Mesenchymal stem cell (in vitro differentiated cells and primary cell): Measurements from ENCODE around the gene CNGB1.

Experiments used
- DNase-seq: peaks from one replicate; pipeline ENCODE4 v3.0.0-alpha.2; 2013
- H2AFZ ChIP-seq: one replicate; pipeline ENCODE4 v1.6.1; 2013; ENCODE audit warnings: low read depth, mild to moderate bottlenecking, control low read depth, inconsistent platforms, low read length, moderate library complexity
- H2AK5ac ChIP-seq: 2 replicates; pipeline ENCODE4 v1.6.1; 2013; ENCODE audit warnings: low read length, moderate library complexity, mild to moderate bottlenecking, inconsistent platforms; ENCODE audit not compliant: severe bottlenecking
- H2BK120ac ChIP-seq: one replicate; pipeline ENCODE4 v1.6.1; 2013; ENCODE audit warnings: low read depth, mild to moderate bottlenecking, inconsistent platforms, low read length, moderate library complexity
- H2BK12ac ChIP-seq, 2 experiments: one replicate each; pipeline ENCODE4 v1.6.1; 2013; ENCODE audit warnings: inconsistent platforms in 2 of 2, low read length in 2 of 2, mild to moderate bottlenecking in 2 of 2, moderate library complexity in 2 of 2, control low read depth in 1 of 2
- H2BK15ac ChIP-seq: one replicate; pipeline ENCODE4 v1.6.1; 2013; ENCODE audit warnings: mild to moderate bottlenecking, low read depth, inconsistent platforms; ENCODE audit not compliant: poor library complexity, severe bottlenecking
- H2BK5ac ChIP-seq: 2 replicates; pipeline ENCODE4 v1.6.1; 2013; ENCODE audit warnings: low read depth, mild to moderate bottlenecking, low read length, control low read depth, inconsistent platforms; ENCODE audit not compliant: poor library complexity, severe bottlenecking
- H3K14ac ChIP-seq, 2 experiments: one replicate each; pipeline ENCODE4 v1.6.1; 2013; ENCODE audit warnings: inconsistent platforms in 2 of 2, low read length in 2 of 2, control low read depth in 1 of 2, mild to moderate bottlenecking in 1 of 2, moderate library complexity in 1 of 2
- H3K18ac ChIP-seq, 2 experiments: one replicate each; pipeline ENCODE4 v1.6.1; 2013; ENCODE audit warnings: inconsistent platforms in 2 of 2, low read length in 2 of 2, control low read depth in 1 of 2, low read depth in 1 of 2, mild to moderate bottlenecking in 1 of 2
- H3K23ac ChIP-seq, 2 experiments: one replicate each; pipeline ENCODE4 v1.6.1; 2013; ENCODE audit warnings: inconsistent platforms in 2 of 2, low read length in 2 of 2, mild to moderate bottlenecking in 2 of 2, moderate library complexity in 2 of 2, control low read depth in 1 of 2
- H3K27ac ChIP-seq: 2 replicates; pipeline ENCODE4 v1.5.1; 2013; ENCODE audit warnings: mild to moderate bottlenecking, moderate library complexity, low read length, control low read depth, inconsistent platforms; ENCODE audit not compliant: poor library complexity, severe bottlenecking
- H3K27me3 ChIP-seq, 2 experiments: 2 replicates each; pipeline versions ENCODE4 v1.6.1 to v1.7.0; 2013; ENCODE audit warnings: low read length in 2 of 2, mild to moderate bottlenecking in 2 of 2, moderate library complexity in 2 of 2, control low read depth in 1 of 2, inconsistent platforms in 1 of 2; ENCODE audit not compliant: control insufficient read depth in 1 of 2, insufficient read depth in 1 of 2
- H3K36me3 ChIP-seq, 2 experiments: 2 replicates each; pipeline versions ENCODE4 v1.6.1 to v1.7.0; 2013; ENCODE audit warnings: low read length in 2 of 2, control low read depth in 1 of 2, inconsistent platforms in 1 of 2, low read depth in 1 of 2, mild to moderate bottlenecking in 1 of 2; ENCODE audit not compliant: insufficient read depth in 2 of 2, control insufficient read depth in 1 of 2
- H3K4ac ChIP-seq, 2 experiments: one replicate each; pipeline ENCODE4 v1.6.1; 2013; ENCODE audit warnings: inconsistent platforms in 2 of 2, low read length in 2 of 2, mild to moderate bottlenecking in 2 of 2, moderate library complexity in 2 of 2, control low read depth in 1 of 2, low read depth in 1 of 2
- H3K4me1 ChIP-seq: 2 replicates; pipeline ENCODE4 v1.6.1; 2013; ENCODE audit warnings: low read depth, low read length, control low read depth; ENCODE audit not compliant: control insufficient read depth, insufficient read depth
- H3K4me2 ChIP-seq: 2 replicates; pipeline ENCODE4 v1.6.1; 2013; ENCODE audit warnings: low read length, mild to moderate bottlenecking, inconsistent platforms; ENCODE audit not compliant: poor library complexity, severe bottlenecking
- H3K4me3 ChIP-seq, 2 experiments: 2 replicates each; pipeline versions ENCODE4 v1.5.1 to v1.7.0; 2013; ENCODE audit warnings: low read length in 2 of 2, mild to moderate bottlenecking in 2 of 2, control low read depth in 1 of 2, low read depth in 1 of 2; ENCODE audit not compliant: insufficient read depth in 1 of 2
- H3K79me1 ChIP-seq: replicated peaks from 2 replicates; pipeline ENCODE4 v1.6.1; 2013; ENCODE audit warnings: mild to moderate bottlenecking, control low read depth, low read length, inconsistent platforms; ENCODE audit not compliant: poor library complexity, severe bottlenecking
- H3K9ac ChIP-seq: 2 replicates; pipeline ENCODE4 v1.7.0; 2013; ENCODE audit warnings: mild to moderate bottlenecking, low read length, moderate library complexity
- H3K9me3 ChIP-seq: 2 replicates; pipeline ENCODE4 v1.7.0; 2013; ENCODE audit warnings: mild to moderate bottlenecking, low read length; ENCODE audit not compliant: control insufficient read depth
- H4K8ac ChIP-seq: one replicate; pipeline ENCODE4 v1.6.1; 2013; ENCODE audit warnings: inconsistent platforms, mild to moderate bottlenecking, low read length, moderate library complexity
- H4K91ac ChIP-seq: one replicate; pipeline ENCODE4 v1.6.1; 2013; ENCODE audit warnings: mild to moderate bottlenecking, low read length, inconsistent platforms
- WGBS: methylation state at CpG from one replicate; pipeline ENCODE4 v1.1.7; 2013; ENCODE audit warnings: mixed read lengths; 5-methylcytosine and 5-hydroxymethylcytosine counted together

Gene CNGB1

GRCh38 chr16:57949595-57950238, 21.2 kb downstream of the CNGB1 start:
- Histone ChIP-seq H3K79me1 (no peaks in the 10 kb centered on the region), H3K9me3 (peaks cover 3% of the 10 kb centered on the region), H3K4me2 (no peak overlapping the region), H2BK120ac (no peak overlapping the region), H2BK15ac (no peak overlapping the region), H3K4me3 (no peak overlapping the region), H2AK5ac (no peak overlapping the region), H3K18ac (no peak overlapping the region), H2BK12ac (no peak overlapping the region), H4K8ac (no peak overlapping the region), H3K14ac (no peak overlapping the region), H2AFZ (no peak overlapping the region), H3K27me3 (peaks cover 49 to 96% of the 10 kb centered on the region in 2 experiments), H3K9ac (no peak overlapping the region), H3K23ac (no peak overlapping the region), H2BK5ac (no peak overlapping the region), H4K91ac (no peak overlapping the region), H3K36me3 (no peaks in the 10 kb centered on the region), H3K4me1 (no peaks in the 10 kb centered on the region), H3K27ac (no peak overlapping the region), H3K4ac (no peak overlapping the region)
- DNase-seq = no peak
- 82% methylated on average over 5 of the region's 5 CpGs for WGBS

DNA sequence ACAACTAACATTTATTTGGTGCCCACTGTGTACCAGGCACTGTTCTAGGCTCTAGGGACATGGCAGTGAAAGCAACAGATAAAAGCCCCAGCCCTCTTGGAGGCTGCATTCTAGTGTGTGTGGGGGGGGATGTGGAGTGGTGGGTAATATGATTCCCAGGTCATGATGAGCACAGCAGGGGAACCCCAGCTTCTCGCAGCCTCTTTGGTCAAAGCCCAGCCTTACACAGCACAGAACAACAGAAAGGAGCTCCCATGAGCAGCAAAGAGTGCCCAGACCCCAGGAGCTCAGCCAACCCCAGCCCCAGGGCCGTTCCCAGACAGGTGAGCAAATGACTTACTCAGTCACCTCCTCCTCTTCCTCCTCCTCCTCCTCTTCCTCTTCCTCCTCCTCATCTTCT, 21.9 kb downstream of the CNGB1 start:
- Histone ChIP-seq H4K91ac (no peak overlapping the region), H2AFZ (no peak overlapping the region), H3K14ac (no peak overlapping the region), H2AK5ac (no peak overlapping the region), H3K23ac (no peak overlapping the region), H3K79me1 (no peaks in the 10 kb centered on the region), H2BK120ac (no peak overlapping the region), H3K9me3 (peaks cover 3% of the 10 kb centered on the region), H3K36me3 (no peaks in the 10 kb centered on the region), H3K4me1 (no peaks in the 10 kb centered on the region), H2BK15ac (no peak overlapping the region), H3K4ac (no peak overlapping the region), H4K8ac (no peak overlapping the region), H3K27ac (no peak overlapping the region), H3K27me3 (peaks cover 49 to 95% of the 10 kb centered on the region in 2 experiments), H3K9ac (no peak overlapping the region), H2BK5ac (no peak overlapping the region), H3K4me3 (no peak overlapping the region), H2BK12ac (no peak overlapping the region), H3K18ac (no peak overlapping the region), H3K4me2 (no peak overlapping the region)
- 33% methylated on average over 2 of the region's 2 CpGs for WGBS
- DNase-seq = no peak

DNA sequence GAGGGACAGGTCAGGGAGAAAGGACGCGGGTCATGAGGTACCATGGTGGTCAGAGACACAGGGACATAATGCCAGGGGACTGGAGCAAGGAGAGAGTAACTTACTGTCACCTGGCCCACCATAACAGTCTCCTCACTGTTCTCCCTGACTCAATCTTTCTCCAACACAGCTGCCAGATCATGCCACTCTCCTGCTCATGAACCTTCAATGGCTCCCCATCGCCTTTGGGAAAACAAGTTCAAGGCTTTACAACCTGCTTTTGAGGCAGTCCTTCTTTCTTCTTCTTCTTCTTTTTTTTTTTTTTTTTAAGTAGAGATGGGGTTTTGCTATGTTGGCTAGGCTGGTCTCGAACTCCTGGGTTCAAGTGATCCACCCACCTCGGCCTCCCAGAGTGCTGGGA, 22.9 kb downstream of the CNGB1 start:
- Histone ChIP-seq H2AFZ (no peak overlapping the region), H3K4me1 (no peaks in the 10 kb centered on the region), H3K14ac (no peak overlapping the region), H3K36me3 (no peaks in the 10 kb centered on the region), H3K23ac (no peak overlapping the region), H2AK5ac (no peak overlapping the region), H3K27me3 (peaks cover 49 to 96% of the 10 kb centered on the region in 2 experiments), H3K4ac (no peak overlapping the region), H2BK5ac (no peak overlapping the region), H2BK12ac (no peak overlapping the region), H3K4me3 (no peak overlapping the region), H3K4me2 (no peak overlapping the region), H3K9me3 (peaks cover 3% of the 10 kb centered on the region), H3K18ac (no peak overlapping the region), H4K8ac (no peak overlapping the region), H2BK120ac (no peak overlapping the region), H3K79me1 (no peaks in the 10 kb centered on the region), H4K91ac (no peak overlapping the region), H3K9ac (no peak overlapping the region), H2BK15ac (no peak overlapping the region), H3K27ac (no peak overlapping the region)
- WGBS = 84% methylated on average over 4 of the region's 5 CpGs
- no peak for DNase-seq

DNA sequence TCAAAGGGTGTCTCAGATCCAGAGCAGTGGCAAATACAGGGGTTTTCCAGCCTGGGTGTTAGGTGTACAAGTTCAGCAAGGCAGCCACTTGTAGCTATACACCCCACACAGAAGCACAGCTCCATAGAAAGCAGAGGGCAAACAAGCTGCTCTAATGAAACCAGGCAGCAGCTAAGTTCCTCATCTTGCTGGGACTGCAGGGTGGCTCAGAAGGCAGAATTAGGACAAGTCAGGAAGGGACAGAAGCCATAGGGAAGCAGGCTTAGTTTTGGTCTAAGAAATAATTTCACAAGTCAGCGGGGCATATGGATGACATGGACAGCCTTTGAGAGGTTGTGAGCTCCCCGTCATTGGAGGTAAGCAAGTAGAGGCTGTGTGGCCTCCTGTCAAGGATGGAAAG, 23.7 kb downstream of the CNGB1 start:
- H2BK5ac ChIP-seq = no peak overlapping the region
- DNase-seq = no peak
- peaks cover 49 to 93% of the 10 kb centered on the region in 2 experiments for H3K27me3 ChIP-seq
- H3K9me3 ChIP-seq = peaks cover 3% of the 10 kb centered on the region
- H3K9ac ChIP-seq = no peak overlapping the region
- H3K14ac ChIP-seq = no peak overlapping the region
- no peaks in the 10 kb centered on the region for H3K4me1 ChIP-seq
- no peak overlapping the region for H3K4me2 ChIP-seq
- no peak overlapping the region for H3K27ac ChIP-seq
- H2AFZ ChIP-seq = no peak overlapping the region
- no peak overlapping the region for H2BK120ac ChIP-seq
- H3K18ac ChIP-seq = no peak overlapping the region
- H2BK12ac ChIP-seq = no peak overlapping the region
- WGBS = 90% methylated on average over 2 of the region's 2 CpGs
- no peaks in the 10 kb centered on the region for H3K36me3 ChIP-seq
- H3K23ac ChIP-seq = no peak overlapping the region
- no peak overlapping the region for H2BK15ac ChIP-seq
- H4K8ac ChIP-seq = no peak overlapping the region
- H4K91ac ChIP-seq = no peak overlapping the region
- H3K4me3 ChIP-seq = no peak overlapping the region
- H3K79me1 ChIP-seq = no peaks in the 10 kb centered on the region
- H3K4ac ChIP-seq = no peak overlapping the region
- no peak overlapping the region for H2AK5ac ChIP-seq
